SK-N-SH treated with all-trans-retinoic acid at 6 μM for 48 hours (cell line): ENCODE data around the gene TDRKH.

ENCODE experiments used
- BACH2 ChIP-seq: fragments of 250-450 bp; sonication (Bioruptor Pico); IDR thresholded peaks from 2 replicates; pipeline ENCODE4 v1.9.0; 2021; ENCODE audit warnings: mild to moderate bottlenecking, borderline replicate concordance
- ESRRG ChIP-seq: fragments of 250-450 bp; sonication (Bioruptor Pico); IDR thresholded peaks from 2 replicates; pipeline ENCODE4 v1.6.1; 2021; ENCODE audit warnings: mild to moderate bottlenecking
- GLIS3 ChIP-seq: fragments of 250-450 bp; sonication (Bioruptor Pico); IDR thresholded peaks from 2 replicates; pipeline ENCODE4 v1.5.0; 2020; ENCODE audit warnings: mild to moderate bottlenecking, moderate library complexity
- ISL1 ChIP-seq: fragments of 250-450 bp; sonication (Bioruptor Pico); IDR thresholded peaks from 2 replicates; pipeline ENCODE4 v2.1.2; 2022; ENCODE audit warnings: mild to moderate bottlenecking, moderate library complexity
- RARB ChIP-seq: fragments of 250-450 bp; sonication (Bioruptor Pico); IDR thresholded peaks from 2 replicates; pipeline ENCODE4 v1.8.0; 2021; ENCODE audit warnings: mild to moderate bottlenecking, moderate library complexity
- ZC3H10 ChIP-seq: fragments of 250-450 bp; sonication (Bioruptor Pico); IDR thresholded peaks from 2 replicates; pipeline ENCODE4 v1.5.1; 2021; ENCODE audit warnings: mild to moderate bottlenecking, moderate library complexity
- TF ChIP-seq, protein P1 (sequence below): fragments of 250-450 bp; sonication (Bioruptor Pico); IDR thresholded peaks from 2 replicates; pipeline ENCODE4 v1.8.0; 2020; ENCODE audit warnings: mild to moderate bottlenecking, moderate library complexity, borderline replicate concordance

DNA sequence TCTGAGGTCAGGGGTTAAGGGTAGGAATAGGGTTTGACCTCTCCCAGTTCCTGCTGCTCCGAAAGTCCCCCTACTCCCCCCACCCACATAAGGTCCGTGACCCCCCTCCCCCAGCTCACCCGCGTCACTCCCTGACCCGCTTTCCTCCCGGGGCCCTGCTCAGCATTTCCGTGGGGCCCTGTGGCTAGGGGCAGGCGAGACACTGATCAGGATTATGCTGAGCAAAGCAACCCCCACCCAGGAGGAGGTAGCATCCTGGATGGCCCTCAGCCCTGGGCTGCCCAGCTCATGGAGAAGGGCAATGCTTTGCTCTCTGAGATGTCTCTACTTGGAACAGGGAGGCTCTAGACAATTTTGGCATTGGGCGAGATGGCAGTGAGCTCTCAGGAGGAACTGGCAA, 37.6 kb upstream of the TDRKH start:
- TF ChIP-seq RARB (CRISPR knock-in tag) = no peak
- TF ChIP-seq, protein P1, sequence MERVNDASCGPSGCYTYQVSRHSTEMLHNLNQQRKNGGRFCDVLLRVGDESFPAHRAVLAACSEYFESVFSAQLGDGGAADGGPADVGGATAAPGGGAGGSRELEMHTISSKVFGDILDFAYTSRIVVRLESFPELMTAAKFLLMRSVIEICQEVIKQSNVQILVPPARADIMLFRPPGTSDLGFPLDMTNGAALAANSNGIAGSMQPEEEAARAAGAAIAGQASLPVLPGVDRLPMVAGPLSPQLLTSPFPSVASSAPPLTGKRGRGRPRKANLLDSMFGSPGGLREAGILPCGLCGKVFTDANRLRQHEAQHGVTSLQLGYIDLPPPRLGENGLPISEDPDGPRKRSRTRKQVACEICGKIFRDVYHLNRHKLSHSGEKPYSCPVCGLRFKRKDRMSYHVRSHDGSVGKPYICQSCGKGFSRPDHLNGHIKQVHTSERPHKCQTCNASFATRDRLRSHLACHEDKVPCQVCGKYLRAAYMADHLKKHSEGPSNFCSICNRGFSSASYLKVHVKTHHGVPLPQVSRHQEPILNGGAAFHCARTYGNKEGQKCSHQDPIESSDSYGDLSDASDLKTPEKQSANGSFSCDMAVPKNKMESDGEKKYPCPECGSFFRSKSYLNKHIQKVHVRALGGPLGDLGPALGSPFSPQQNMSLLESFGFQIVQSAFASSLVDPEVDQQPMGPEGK (CRISPR knock-in tag) = no peak
- TF ChIP-seq BACH2 = no peak
- no peak for TF ChIP-seq ZC3H10
- no peak for TF ChIP-seq ESRRG (CRISPR knock-in tag)
- no peak for TF ChIP-seq GLIS3 (CRISPR knock-in tag)
- no peak for TF ChIP-seq ISL1 (CRISPR knock-in tag)
